HG03103 (cell line): ENCODE measurements around the gene OR5H2.
"Not testable (repeated sequence)": the region's sequence is repeated elsewhere in the genome, so short reads cannot be mapped to it uniquely, and the experiment has no call there.

Experiments used
- ATAC-seq: cut with Tn5 transposase; IDR thresholded peaks from one replicate; pipeline ENCODE4 v1.9.1; 2021; ENCODE audit warnings: low read depth; ENCODE audit not compliant: unreplicated experiment

Gene OR5H2

DNA sequence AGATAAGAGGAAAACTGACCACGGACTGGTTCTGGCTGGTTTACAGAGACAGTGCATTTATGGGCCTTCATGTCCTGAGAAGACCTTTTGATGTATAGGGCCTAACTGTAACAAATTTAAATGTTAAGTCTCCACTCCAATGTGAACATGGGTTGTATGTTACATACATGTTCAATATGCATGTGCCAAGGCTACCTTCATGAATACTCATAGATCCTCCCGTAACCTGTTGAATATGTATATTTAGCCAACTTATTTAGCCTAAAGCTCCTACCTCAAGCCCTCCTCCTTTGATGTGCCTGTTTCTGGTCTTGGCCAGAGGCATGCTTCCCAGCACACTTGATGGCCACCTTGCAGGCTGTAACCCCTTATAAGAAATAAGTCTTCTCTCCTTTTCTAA is at the start of gene OR5H2:
TSS of gene OR5H2 (plus strand) at position 301 of the 400 bp plus-strand sequence. CDS start 398 bp downstream, outside the sequence.
- no peak for ATAC-seq

- no peak for ATAC-seq
These were observed 48.8 kb upstream of the OR5H2 start for GRCh38 chr3:98233468-98233867.

DNA sequence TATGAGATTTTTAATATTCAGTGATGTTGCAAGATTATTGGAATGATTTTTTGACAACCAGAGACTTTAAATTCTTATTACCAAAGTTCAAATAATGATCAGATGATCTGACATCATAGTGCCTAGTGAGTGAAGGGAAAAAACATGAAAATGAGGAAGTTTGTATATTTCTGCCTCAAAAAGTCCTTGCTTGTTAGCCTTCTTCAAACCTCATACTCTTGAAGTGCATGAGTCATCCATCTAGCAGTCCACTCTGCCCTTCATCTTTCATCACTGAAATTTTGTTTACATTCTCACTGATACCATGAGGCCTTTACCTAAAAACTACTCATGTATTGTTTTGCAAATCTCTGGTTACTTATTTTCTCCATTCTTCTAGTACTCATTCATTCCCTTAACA is 42.2 kb upstream of the OR5H2 start:
- no peak for ATAC-seq

- no peak for ATAC-seq
These were observed 40.1 kb upstream of the OR5H2 start for GRCh38 chr3:98242155-98242554.

DNA sequence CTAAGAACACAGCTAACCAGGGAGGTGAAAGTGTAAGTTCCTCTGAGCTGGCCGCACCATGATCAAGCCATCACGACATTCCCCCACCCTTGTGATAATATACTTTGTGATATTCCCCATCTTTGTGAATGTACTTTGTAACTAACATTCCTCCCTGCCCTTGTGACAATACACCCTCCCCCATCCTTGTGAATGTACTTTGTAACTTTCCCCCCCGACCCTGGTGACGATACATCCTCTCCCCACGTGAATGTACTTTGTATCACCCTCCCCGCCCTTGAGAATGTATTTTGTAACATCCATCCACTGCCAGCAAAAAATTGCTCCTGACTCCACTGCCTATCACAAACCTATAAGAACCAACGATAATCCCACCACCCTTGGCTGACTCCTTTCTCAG is 38.5 kb upstream of the OR5H2 start:
- no peak for ATAC-seq

DNA sequence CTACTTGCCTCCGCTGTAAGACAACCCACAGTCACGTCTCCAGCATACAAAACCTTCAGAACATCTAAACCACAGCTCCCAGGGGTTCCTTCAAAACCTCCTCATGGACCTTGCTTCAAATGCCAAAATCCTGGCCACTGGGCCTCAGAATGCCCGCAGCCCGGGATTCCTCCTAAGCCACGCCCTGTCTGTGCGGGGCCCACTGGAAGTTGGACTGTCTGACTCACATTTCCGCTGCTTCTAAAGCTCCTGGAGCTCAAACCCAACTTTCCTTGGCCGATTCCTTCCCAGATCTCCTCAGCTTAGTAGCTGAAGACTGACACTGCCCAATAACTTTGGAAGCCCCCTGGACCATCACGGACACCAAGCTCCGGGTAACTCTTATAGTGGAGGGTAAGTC is 36.2 kb upstream of the OR5H2 start:
- ATAC-seq, result no peak

- not testable (repeated sequence) for ATAC-seq
These were observed 26.3 kb upstream of the OR5H2 start for GRCh38 chr3:98256026-98256425.

GRCh38 chr3:98259707-98260106 is 22.6 kb upstream of the OR5H2 start:
- peak; percentile 81 for ATAC-seq

DNA sequence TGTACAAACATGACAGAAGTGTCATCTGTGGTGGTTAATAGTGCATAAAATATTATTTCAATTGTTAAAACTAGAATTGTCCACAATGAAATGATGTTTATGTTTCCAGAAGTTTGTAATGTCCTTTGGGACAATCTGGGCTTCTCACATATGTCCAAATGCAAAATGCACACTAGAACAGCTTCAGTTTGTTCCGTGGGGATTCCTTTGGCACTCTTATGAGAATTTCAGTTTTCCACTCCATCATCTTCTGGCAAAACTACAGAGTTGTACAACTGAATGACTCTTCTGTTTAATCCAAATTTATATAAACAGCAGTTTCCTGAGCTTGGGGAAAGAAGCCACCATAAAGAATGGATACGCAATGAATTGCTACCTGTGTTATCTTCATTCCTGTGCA is 20.3 kb upstream of the OR5H2 start:
- ATAC-seq, result no peak

- ATAC-seq, result no peak
These were observed 18.4 kb upstream of the OR5H2 start, which contains the start of gene OR5H6 for GRCh38 chr3:98263944-98264343. OR5H6 (plus strand) TSS chr3:98264244; CDS start chr3:98264333, 89 bp downstream.

DNA sequence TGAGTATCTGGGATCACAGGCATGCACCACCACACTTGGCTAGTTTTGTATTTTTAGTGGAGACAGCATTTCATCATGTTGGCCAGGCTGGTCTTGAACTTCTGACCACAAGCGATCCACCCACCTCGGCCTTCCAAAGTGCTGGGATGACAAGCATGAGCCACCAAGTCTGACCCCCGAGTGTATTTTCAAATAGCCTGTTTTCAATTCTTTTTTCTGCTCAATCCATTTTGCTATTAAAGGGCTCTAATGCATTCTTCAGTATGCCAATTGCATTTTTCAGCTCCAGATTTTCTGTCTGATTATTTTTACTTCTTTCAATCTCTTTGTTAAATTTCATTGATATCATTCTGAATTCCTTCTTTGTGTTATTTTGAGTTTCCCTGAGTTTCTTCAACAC is 12.5 kb upstream of the OR5H2 start:
- ATAC-seq, result no peak

- no peak for ATAC-seq
These were observed 10.2 kb upstream of the OR5H2 start for GRCh38 chr3:98272126-98272525.

DNA sequence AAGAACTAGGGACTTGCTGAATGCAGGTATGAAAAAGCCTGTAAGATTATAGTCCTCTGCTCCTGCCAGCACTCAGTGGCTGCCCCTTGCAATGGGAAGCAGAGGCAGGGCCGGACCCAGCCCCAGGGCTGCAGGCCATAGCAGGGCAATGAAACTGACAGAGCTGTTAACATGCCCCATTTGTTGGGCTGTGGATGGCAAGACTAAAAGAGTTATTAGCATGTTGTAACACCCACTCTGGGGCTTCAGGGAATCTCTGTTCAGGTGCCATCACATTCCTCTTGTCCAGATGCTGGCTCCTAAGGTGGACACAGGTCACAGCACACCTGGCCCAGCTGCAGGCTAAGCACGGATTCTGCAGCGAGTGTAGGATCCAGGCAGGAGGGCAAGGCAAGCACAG is 7.4 kb upstream of the OR5H2 start:
- ATAC-seq, result no peak

DNA sequence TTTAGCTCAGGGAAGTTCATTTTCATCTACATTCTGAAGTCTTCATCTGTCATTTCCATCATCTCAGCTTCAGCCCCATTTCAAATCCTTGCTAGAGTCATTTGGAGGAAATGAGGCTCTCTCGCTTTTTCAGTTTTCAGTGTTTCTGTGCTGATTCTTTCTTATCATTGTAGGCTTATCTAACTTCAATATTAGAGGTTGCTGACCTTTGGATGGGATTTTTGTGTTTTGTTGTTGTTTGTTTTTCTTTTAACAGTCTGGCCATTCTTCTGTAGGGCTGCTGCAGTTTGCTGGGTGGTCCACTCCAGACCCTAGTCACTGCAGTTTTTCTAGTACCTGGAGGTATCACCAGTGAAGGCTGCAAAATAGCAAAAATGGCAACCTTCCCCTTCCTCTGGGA is 8.6 kb downstream of the OR5H2 start:
- ATAC-seq, result no peak

GRCh38 chr3:98291332-98291957 is 9.1 kb downstream of the OR5H2 start:
- no peak for ATAC-seq

DNA sequence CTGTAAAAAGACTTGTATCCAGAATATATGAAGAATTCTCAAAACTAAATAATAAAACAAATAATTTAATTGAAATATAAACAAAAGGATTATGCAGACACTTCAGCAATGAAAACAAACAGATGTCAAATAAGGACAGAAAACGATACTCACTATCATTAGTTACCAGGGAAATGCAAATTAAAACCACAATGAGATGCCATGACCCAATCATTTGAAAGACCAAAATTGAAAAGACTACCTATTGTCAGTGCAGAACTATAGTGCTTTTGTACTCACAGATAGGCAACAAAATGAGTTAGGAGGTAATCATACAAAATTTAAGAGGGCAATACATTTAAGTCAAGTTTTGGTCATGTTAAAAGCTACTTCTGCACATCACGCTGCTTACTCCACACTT is 39.8 kb downstream of the OR5H2 start:
- ATAC-seq, result no peak

- no peak for ATAC-seq
These were observed 40.4 kb downstream of the OR5H2 start for GRCh38 chr3:98322686-98323085.

DNA sequence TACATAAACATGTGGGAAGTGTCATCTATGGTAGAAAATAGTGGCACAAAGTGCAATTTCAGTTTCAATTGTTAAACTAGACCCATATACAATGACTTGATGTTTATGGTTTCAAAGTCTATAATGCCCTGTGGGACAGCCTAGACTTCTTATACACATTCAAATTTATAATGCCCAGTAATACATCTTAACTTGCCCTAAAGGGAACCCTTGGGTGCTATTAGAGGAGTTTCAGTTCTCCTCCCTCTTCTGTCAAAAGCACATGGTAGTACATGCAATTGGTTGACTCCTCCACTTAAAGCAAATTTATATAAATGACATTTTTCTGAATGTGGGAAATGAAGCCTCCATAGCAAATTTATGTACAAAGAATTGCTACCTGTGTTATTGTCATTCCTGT is 41.1 kb downstream of the OR5H2 start:
- no peak for ATAC-seq

DNA sequence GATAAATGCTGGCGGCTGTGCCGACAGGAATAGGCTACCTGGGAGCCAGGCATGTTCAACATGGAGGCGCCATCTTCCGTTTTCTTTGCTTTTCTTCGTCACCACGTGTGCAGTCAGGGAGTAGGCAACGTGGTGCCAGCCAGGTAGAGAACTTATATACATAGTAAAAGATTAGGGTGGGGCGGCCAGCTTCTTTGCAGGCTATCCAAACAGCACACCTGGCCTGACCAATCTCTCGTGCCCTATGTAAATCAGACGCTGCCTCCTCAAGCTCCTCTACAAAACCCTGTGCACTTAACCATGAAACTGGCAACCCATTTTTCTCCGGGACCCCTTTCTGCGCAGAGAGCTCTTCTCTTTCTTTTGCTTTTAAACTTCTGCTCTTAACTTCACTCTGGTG is 42.8 kb downstream of the OR5H2 start:
- no peak for ATAC-seq

GRCh38 chr3:98326105-98326893 is 44.0 kb downstream of the OR5H2 start:
- ATAC-seq, result no peak

GRCh38 chr3:98326945-98327344 is 44.6 kb downstream of the OR5H2 start:
- peak; percentile 50 for ATAC-seq

DNA sequence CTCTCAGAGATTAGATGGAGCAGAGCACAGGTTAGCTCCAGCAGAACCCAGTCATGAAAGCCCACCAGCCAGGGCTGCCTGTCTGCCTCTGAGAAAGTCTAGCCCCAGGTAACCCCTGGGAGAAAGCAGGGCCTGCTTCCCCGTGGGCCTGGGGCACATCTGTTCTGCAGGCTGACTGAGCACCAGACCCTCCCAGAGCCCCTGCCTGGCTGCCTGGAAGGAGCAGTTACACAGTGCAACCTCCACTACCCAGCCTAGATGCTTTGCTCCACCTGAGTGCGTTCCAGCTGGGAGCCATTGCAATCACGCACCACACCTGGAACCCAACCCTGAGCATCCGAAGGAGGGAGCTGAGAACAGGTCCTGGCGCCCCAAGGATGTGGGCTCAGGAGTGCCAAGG is 46.6 kb downstream of the OR5H2 start:
- no peak for ATAC-seq
